ENCODE measurements around the gene GABRB2. TPM values are rescaled to one million over a fixed set of nuclear protein-coding genes. Genes with fewer than 3 reads are reported as not detected.

Gene GABRB2
- total and polyA plus RNA-seq, 12 donors: under 0.01 to 0.42 (median 0.18) TPM; not detected in 2

- no peak overlapping the region for H3K4me3 ChIP-seq
- intact Hi-C loops (cut with DNase I): no loop called here
- no peak for TF ChIP-seq CTCF (IDR thresholded peaks at IDR 0.05)
- no peaks in the 10 kb centered on the region for H3K27me3 ChIP-seq
- H3K9me3 ChIP-seq: no peaks in the 10 kb centered on the region
- no peak for ATAC-seq
- WGBS, 2 donors: 92% methylated on average over 3 of the region's 3 CpGs
- no peak for DNase-seq
- no peaks in the 10 kb centered on the region for H3K36me3 ChIP-seq
- no peak overlapping the region for H3K27ac ChIP-seq
- H3K4me1 ChIP-seq: no peaks in the 10 kb centered on the region
Observed at GRCh38 chr5:161288071-161288470, 258.5 kb downstream of the GABRB2 start.

- H3K4me1 ChIP-seq: no peaks in the 10 kb centered on the region
- TF ChIP-seq CTCF (IDR thresholded peaks at IDR 0.05): no peak
- no peak for ATAC-seq
- no peaks in the 10 kb centered on the region for H3K36me3 ChIP-seq
- H3K27ac ChIP-seq: no peak overlapping the region
- H3K9me3 ChIP-seq: no peaks in the 10 kb centered on the region
- no peak for DNase-seq
- intact Hi-C loops (cut with DNase I): no loop called here
- WGBS, 2 donors: 40 to 67% methylated on average over 1 of the region's 1 CpG
- H3K4me3 ChIP-seq: no peak overlapping the region
- no peaks in the 10 kb centered on the region for H3K27me3 ChIP-seq
Observed at GRCh38 chr5:161287436-161287835, 259.1 kb downstream of the GABRB2 start.

- Histone ChIP-seq H3K4me3 (no peak overlapping the region), H3K9me3 (no peaks in the 10 kb centered on the region), H3K27me3 (no peaks in the 10 kb centered on the region), H3K4me1 (no peaks in the 10 kb centered on the region), H3K27ac (no peak overlapping the region), H3K36me3 (no peaks in the 10 kb centered on the region)
- no peak for TF ChIP-seq CTCF (IDR thresholded peaks at IDR 0.05)
- no peak for ATAC-seq
- no peak for DNase-seq
- intact Hi-C loops (cut with DNase I): no loop called here
- WGBS, 2 donors: 78 to 91% methylated on average over 3 of the region's 3 CpGs
Observed at GRCh38 chr5:161286066-161286655, 260.4 kb downstream of the GABRB2 start.

GRCh38 chr5:161284445-161284844 lies 262.1 kb downstream of the GABRB2 start:
- no peaks in the 10 kb centered on the region for H3K27me3 ChIP-seq
- no peak for TF ChIP-seq CTCF (IDR thresholded peaks at IDR 0.05)
- intact Hi-C loops (cut with DNase I): no loop called here
- no peak overlapping the region for H3K27ac ChIP-seq
- no peaks in the 10 kb centered on the region for H3K4me1 ChIP-seq
- ATAC-seq: no peak
- no peak for DNase-seq
- WGBS, 2 donors: 68 to 70% methylated on average over 2 of the region's 2 CpGs
- H3K36me3 ChIP-seq: no peaks in the 10 kb centered on the region
- H3K4me3 ChIP-seq: no peak overlapping the region
- H3K9me3 ChIP-seq: no peaks in the 10 kb centered on the region

All from heart right ventricle (tissue), 16 donors.